HepG2 (cell line): Measurements from ENCODE around the gene SULT4A1. TPM values are rescaled to one million over a fixed set of nuclear protein-coding genes. Genes with fewer than 3 reads are reported as not detected.

ENCODE experiments used
- ATAC-seq: fragments of 200-7000 bp; cut with Tn5 transposase; 3 replicates; pipeline ENCODE4 v1.9.1; 2020; ENCODE audit warnings: mild to moderate bottlenecking, moderate library complexity
- BruUV-seq: library from RNA; stranded (reverse); fragments of 400-500 nt; replicated peaks from 2 replicates; lab custom pipeline; 2021; lab: Mats Ljungman, UMichigan
- CTCF ChIA-PET: fragments of 300-600 bp; formaldehyde crosslinking; extraction: SDS; loops from one replicate; lab custom pipeline; 2021; ENCODE audit warnings: low total read pairs, inconsistent platforms, low intra/inter-chr PET ratio; lab: Yijun Ruan, JAX
- POLR2A ChIA-PET: fragments of 350-600 bp; sonication (Branson Sonifier 250); formaldehyde crosslinking; loops from one replicate; lab custom pipeline; 2020; ENCODE audit warnings: antibody characterized with exemption, inconsistent platforms; lab: Yijun Ruan, JAX
- DNase-seq: peaks from one replicate; pipeline ENCODE4 v3.0.0-alpha.2; 2015; ENCODE audit warnings: low spot score
- FAIRE-seq: peaks from 3 replicates; lab custom pipeline; 2011; peaks lifted over from hg19 to GRCh38; lab: Jason Lieb, UNC
- H2AFZ ChIP-seq: one replicate; pipeline ENCODE4 v1.6.1; 2011; ENCODE audit warnings: low read length, inconsistent platforms
- H3K27ac ChIP-seq: fragments of 300-600 bp; 3 replicates; pipeline ENCODE4 v1.8.0; 2011; ENCODE audit warnings: mixed run types, mild to moderate bottlenecking, mixed read lengths, low read length, inconsistent platforms; ENCODE audit not compliant: insufficient read depth; ENCODE audit errors: extremely low read length
- H3K27me3 ChIP-seq, 2 experiments: fragments of 200-600 bp in 1 of 2; 2 replicates in 1 of 2; 3 replicates in 1 of 2; pipeline versions ENCODE4 v1.6.0 to v1.8.0; 2011; ENCODE audit warnings: low read length in 2 of 2, mild to moderate bottlenecking in 2 of 2, moderate library complexity in 2 of 2, inconsistent platforms in 1 of 2; ENCODE audit not compliant: insufficient read depth in 2 of 2, control insufficient read depth in 1 of 2
- H3K36me3 ChIP-seq, 2 experiments: fragments of 200-600 bp in 1 of 2; replicated peaks in 1 of 2; 2 replicates in 1 of 2; 3 replicates in 1 of 2; pipeline versions ENCODE4 v1.5.1 to v1.8.0; 2011; ENCODE audit warnings: low read length in 2 of 2, inconsistent platforms in 1 of 2; ENCODE audit not compliant: insufficient read depth in 2 of 2, control insufficient read depth in 1 of 2
- H3K4me1 ChIP-seq: 2 replicates; pipeline ENCODE4 v1.5.1; 2012; ENCODE audit warnings: low read length, inconsistent platforms; ENCODE audit not compliant: insufficient read depth
- H3K4me2 ChIP-seq: 2 replicates; pipeline ENCODE4 v1.6.0; 2011; ENCODE audit warnings: low read depth, low read length, inconsistent platforms
- H3K4me3 ChIP-seq, 3 experiments: fragments of 200-600 bp in 1 of 3; sonication (generic), shearing (Covaris generic) in 1 of 3; replicated peaks in 1 of 3; 2 replicates each; pipeline ENCODE4 v1.5.1; 2011 to 2016; ENCODE audit warnings: low read length in 3 of 3, inconsistent platforms in 2 of 3, low read depth in 2 of 3, mild to moderate bottlenecking in 2 of 3, control low read depth in 1 of 3, mixed read lengths in 1 of 3; ENCODE audit not compliant: insufficient read depth in 1 of 3
- H3K79me2 ChIP-seq: one replicate; pipeline ENCODE4 v1.6.1; 2011; ENCODE audit warnings: low read length, inconsistent platforms; ENCODE audit not compliant: insufficient read depth
- H3K9ac ChIP-seq: 2 replicates; pipeline ENCODE4 v1.6.0; 2011; ENCODE audit warnings: mild to moderate bottlenecking, low read depth, low read length, inconsistent platforms; ENCODE audit not compliant: insufficient read depth
- H3K9me3 ChIP-seq: 2 replicates; pipeline ENCODE4 v1.5.1; 2012; ENCODE audit warnings: mild to moderate bottlenecking, low read length
- H4K20me1 ChIP-seq: 2 replicates; pipeline ENCODE4 v1.6.0; 2011; ENCODE audit warnings: inconsistent platforms, mild to moderate bottlenecking, low read length, moderate library complexity; ENCODE audit not compliant: insufficient read depth
- ARID4A ChIP-seq: sonication (generic); formaldehyde crosslinking; IDR thresholded peaks from 2 replicates; pipeline ENCODE4 v1.5.0; 2020; ENCODE audit warnings: mild to moderate bottlenecking, missing genetic modification reagents, borderline replicate concordance
- CC2D1A ChIP-seq: sonication (generic); formaldehyde crosslinking; IDR thresholded peaks from 2 replicates; pipeline ENCODE4 v1.8.1; 2023; ENCODE audit warnings: mild to moderate bottlenecking, missing genetic modification reagents
- FLYWCH1 ChIP-seq: sonication (generic); formaldehyde crosslinking; IDR thresholded peaks from 2 replicates; pipeline ENCODE4 v1.8.1; 2023; ENCODE audit warnings: mild to moderate bottlenecking, missing genetic modification reagents
- JARID2 ChIP-seq: sonication (generic); formaldehyde crosslinking; IDR thresholded peaks from 2 replicates; pipeline ENCODE4 v1.8.1; 2023; ENCODE audit warnings: missing genetic modification reagents, inconsistent platforms; ENCODE audit not compliant: insufficient replicate concordance
- MBD4 ChIP-seq: IDR thresholded peaks from 2 replicates; pipeline ENCODE4 v1.6.1; 2012; ENCODE audit warnings: low read length, inconsistent platforms, borderline replicate concordance
- PCBP1 ChIP-seq: fragments of 200-400 bp; formaldehyde crosslinking; IDR thresholded peaks from 2 replicates; pipeline ENCODE4 v1.6.1; 2017; ENCODE audit warnings: mild to moderate bottlenecking, low read depth, low read length, borderline replicate concordance
- POGZ ChIP-seq: sonication (generic); formaldehyde crosslinking; IDR thresholded peaks from 2 replicates; pipeline ENCODE4 v1.4.0; 2020; ENCODE audit warnings: mild to moderate bottlenecking, missing genetic modification reagents
- PRDM10 ChIP-seq: sonication (generic); formaldehyde crosslinking; IDR thresholded peaks from 2 replicates; pipeline ENCODE4 v1.4.0; 2020; ENCODE audit warnings: low read depth, missing genetic modification reagents
- SYNCRIP ChIP-seq: fragments of 200-400 bp; formaldehyde crosslinking; IDR thresholded peaks from 2 replicates; pipeline ENCODE4 v1.6.1; 2018; ENCODE audit warnings: mild to moderate bottlenecking, low read depth, low read length; ENCODE audit not compliant: insufficient read depth
- ZBTB49 ChIP-seq: sonication (generic); formaldehyde crosslinking; IDR thresholded peaks from 2 replicates; pipeline ENCODE4 v1.4.0; 2020; ENCODE audit warnings: missing genetic modification reagents, borderline replicate concordance
- ZNF230 ChIP-seq: sonication (generic); formaldehyde crosslinking; IDR thresholded peaks from 2 replicates; pipeline ENCODE4 v1.4.0; 2020; ENCODE audit warnings: mild to moderate bottlenecking, missing genetic modification reagents
- ZNF234 ChIP-seq: sonication (generic); formaldehyde crosslinking; conservative IDR thresholded peaks from 2 replicates; pipeline ENCODE4 v1.5.1; 2020; ENCODE audit warnings: mild to moderate bottlenecking, missing genetic modification reagents
- ZNF3 ChIP-seq: IDR thresholded peaks from 2 replicates; pipeline ENCODE4 v1.7.0; 2017; ENCODE audit warnings: inconsistent platforms
- WGBS: methylation state at CpG from one replicate; pipeline ENCODE4 v1.1.6; 2017; ENCODE audit warnings: low lambda C conversion rate; 5-methylcytosine and 5-hydroxymethylcytosine counted together
- in situ Hi-C: cut with HindIII; loops from 2 replicates; pipeline ENCODE4 v1.10.0; 2017; ENCODE audit warnings: low pct_unique_long_range_greater_than_20kb; ENCODE audit not compliant: extremely low pct_ligation_motif_present
- intact Hi-C: fragments of 100-400 bp; cut with micrococcal nuclease; formaldehyde crosslinking; loops from one replicate; pipeline ENCODE4 v1.10.0; 2022; ENCODE audit not compliant: unreplicated experiment
- polyA plus RNA-seq, 8 experiments: library from polyadenylated mRNA; depleted of rRNA in 3 of 8; stranded (reverse) in 7 of 8; unstranded in 1 of 8; fragments of >200 nt; fragmentation: Illumina TruSeq in 4 of 8; extraction: Trizol in 4 of 8; gene quantifications; 2 replicates each; pipeline versions ENCODE4 v1.2.1 to v1.2.3, GENCODE V29; 2011 to 2016; ENCODE audit warnings: low read depth in 4 of 8, missing spikeins in 1 of 8, mixed read lengths in 1 of 8; ENCODE audit not compliant: insufficient read depth in 1 of 8
- total RNA-seq, 5 experiments: library from RNA; depleted of rRNA; stranded (reverse); fragments of >200 nt; fragmentation: Illumina TruSeq; extraction: Trizol; gene quantifications; 2 replicates each; pipeline ENCODE4 v1.2.3, GENCODE V29; 2016; ENCODE audit warnings: low read depth in 1 of 5

SULT4A1 gene
- total and polyA plus RNA-seq, 2 of the 13 experiments (the other 11 are each of a cell fraction or from before 2014, with no cell fraction given): not detected

- CTCF ChIA-PET: interaction anchor here (1.1 kb wide), 1 partner anchor 61 kb away, joined by 4 read pairs; no protein-coding TSS in a partner anchor
- intact Hi-C loops: no loop called here
- Histone ChIP-seq H4K20me1 (no peaks in the 10 kb centered on the region), H3K79me2 (no peaks in the 10 kb centered on the region), H3K4me3 (no peak overlapping the region), H2AFZ (no peak overlapping the region), H3K27me3 (no peaks in the 10 kb centered on the region; a peak in 2 of 5 replicates), H3K9me3 (no peaks in the 10 kb centered on the region), H3K36me3 (no peaks in the 10 kb centered on the region), H3K9ac (no peak overlapping the region), H3K27ac (no peak overlapping the region), H3K4me2 (no peak overlapping the region), H3K4me1 (no peaks in the 10 kb centered on the region)
- BruUV-seq: no TSS peak
- FAIRE-seq (no peak), ATAC-seq (peak; percentile 54), DNase-seq (no peak)
- in situ Hi-C loops: loop anchor here (25.0 kb wide), 1 partner anchor 753 kb away; no protein-coding TSS in a partner anchor
- 50% methylated on average over 4 of the region's 18 CpGs for WGBS
- POLR2A ChIA-PET: interaction anchor here (0.6 kb wide), 1 partner anchor 139 kb away, joined by 3 read pairs; no protein-coding TSS in a partner anchor
- TF ChIP-seq ARID4A (CRISPR knock-in tag) (no peak), POGZ (CRISPR knock-in tag) (no peak), ZNF230 (CRISPR knock-in tag) (no peak), ZNF3 (no peak), SYNCRIP (no peak), FLYWCH1 (CRISPR knock-in tag) (no peak), ZNF234 (no peak), MBD4 (no peak), PRDM10 (no peak), CC2D1A (CRISPR knock-in tag) (no peak), ZBTB49 (CRISPR knock-in tag) (no peak), JARID2 (no peak), PCBP1 (0 out of 2 replicates have a peak, but pooled peaks have one; percentile 39)
Observed at GRCh38 chr22:43884600-43885318, 22.4 kb upstream of the SULT4A1 start.
